ENCODE measurements around the gene HIBADH. TPM values are rescaled to one million over a fixed set of nuclear protein-coding genes. Genes with fewer than 3 reads are reported as not detected.
"Not testable (repeated sequence)": the region's sequence is repeated elsewhere in the genome, so short reads cannot be mapped to it uniquely, and the experiment has no call there.

HIBADH gene
- polyA plus RNA-seq, 3 donors: 15.0 to 68.2 (median 51.2) TPM

DNA sequence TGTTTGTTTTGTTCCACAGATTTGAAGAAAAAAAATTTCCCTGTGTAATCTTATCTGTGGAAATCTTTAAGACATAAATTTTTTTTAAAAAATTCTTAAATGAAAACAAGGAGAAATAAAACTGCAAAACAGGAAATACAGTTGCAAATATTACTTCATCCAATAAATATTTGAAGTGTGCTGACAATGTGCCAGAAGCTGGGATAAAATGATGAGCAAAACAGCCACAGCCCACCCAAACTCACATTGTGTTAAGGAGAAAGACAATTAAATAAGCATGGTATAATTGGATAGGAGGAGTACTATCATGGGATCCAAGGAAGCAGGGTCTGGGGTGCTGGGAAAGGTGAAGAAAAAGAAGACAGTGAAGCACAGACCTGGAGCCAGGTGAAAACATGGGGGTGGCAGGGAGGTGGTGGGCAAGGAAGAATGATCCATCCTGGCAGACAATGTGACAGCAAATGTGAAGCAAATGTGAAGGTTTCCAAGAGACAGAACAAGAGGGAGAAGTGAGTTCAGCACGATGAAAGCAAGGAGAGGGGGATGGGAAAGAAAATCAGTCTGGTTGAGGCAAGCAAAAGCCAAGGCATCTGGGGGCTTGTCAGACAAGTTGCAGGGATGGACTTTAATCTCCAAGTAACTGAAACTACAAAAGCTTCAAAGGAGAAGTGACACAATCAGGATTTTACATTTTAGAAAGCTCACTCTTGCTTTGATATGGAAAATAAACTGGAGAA lies 135.9 kb downstream of the HIBADH start:
- 50 to 76% (median 56%) methylated on average over 1 of the region's 1 CpG for WGBS, 3 donors
- H3K27ac ChIP-seq (ENCODE audit: low read depth, low read length): no peak overlapping the region

DNA sequence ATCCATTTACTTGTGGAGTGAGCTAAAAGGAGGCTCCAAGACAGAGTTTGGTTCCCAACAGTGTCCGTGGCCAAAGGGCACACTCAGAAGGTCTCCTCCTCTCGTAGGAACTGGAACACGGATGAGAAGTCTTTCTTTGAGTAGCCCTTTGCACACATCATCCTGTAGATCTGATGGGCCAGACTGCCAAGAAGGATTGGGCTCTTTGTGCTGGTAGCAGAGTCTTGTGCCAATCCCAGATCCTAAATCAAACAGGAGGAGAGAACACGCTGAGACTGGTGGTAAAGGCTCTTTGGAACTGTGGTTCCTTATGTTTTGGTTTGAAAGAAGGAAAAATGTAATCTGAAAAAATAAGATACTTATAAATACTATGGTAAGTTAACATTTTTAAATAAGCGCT lies 136.6 kb downstream of the HIBADH start:
- no peak overlapping the region for H3K27ac ChIP-seq (ENCODE audit: low read depth, low read length)
- 90 to 96% (median 93%) methylated on average over 5 of the region's 5 CpGs for WGBS, 3 donors

DNA sequence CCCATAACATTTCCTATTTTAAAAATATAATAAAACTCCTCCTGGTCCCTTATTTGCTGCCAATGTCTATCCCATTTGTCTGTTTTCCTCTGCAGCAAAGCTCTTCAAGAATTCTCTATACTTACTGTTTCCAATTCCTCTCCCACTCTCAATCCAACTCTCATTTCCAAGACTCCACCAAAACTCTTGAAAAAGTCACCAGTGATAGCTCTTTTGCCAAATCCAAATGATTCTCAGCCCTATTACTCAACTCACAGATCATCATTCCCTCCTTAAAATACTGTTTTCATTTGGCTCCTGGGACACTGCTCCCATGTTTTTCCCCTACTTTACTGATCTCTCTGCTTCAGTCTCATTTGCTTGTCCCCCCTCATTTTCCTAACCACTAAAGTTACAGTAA lies 139.4 kb downstream of the HIBADH start:
- H3K27ac ChIP-seq (ENCODE audit: low read depth, low read length): no peak overlapping the region

DNA sequence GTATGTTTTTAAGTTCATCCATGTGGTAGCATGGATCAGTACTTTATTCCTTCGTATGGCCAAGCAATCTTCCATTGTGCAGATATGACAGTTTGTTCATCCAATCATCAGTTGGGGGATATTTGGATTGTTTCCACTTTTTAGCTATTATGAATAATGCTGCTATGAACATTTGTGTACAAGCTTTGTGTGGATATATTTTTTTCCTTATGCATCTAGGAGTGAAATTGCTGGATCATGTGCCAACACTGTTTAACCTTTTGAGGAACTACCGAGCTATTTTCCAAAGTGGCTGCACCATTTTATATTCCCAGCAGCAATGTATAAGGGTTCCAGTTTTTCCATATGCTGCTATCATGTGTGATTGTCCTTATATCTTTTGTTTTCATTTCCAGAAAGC lies 140.1 kb downstream of the HIBADH start:
- 87 to 91% (median 87%) methylated on average over 2 of the region's 2 CpGs for WGBS, 3 donors
- no peak overlapping the region for H3K27ac ChIP-seq (ENCODE audit: low read depth, low read length)

DNA sequence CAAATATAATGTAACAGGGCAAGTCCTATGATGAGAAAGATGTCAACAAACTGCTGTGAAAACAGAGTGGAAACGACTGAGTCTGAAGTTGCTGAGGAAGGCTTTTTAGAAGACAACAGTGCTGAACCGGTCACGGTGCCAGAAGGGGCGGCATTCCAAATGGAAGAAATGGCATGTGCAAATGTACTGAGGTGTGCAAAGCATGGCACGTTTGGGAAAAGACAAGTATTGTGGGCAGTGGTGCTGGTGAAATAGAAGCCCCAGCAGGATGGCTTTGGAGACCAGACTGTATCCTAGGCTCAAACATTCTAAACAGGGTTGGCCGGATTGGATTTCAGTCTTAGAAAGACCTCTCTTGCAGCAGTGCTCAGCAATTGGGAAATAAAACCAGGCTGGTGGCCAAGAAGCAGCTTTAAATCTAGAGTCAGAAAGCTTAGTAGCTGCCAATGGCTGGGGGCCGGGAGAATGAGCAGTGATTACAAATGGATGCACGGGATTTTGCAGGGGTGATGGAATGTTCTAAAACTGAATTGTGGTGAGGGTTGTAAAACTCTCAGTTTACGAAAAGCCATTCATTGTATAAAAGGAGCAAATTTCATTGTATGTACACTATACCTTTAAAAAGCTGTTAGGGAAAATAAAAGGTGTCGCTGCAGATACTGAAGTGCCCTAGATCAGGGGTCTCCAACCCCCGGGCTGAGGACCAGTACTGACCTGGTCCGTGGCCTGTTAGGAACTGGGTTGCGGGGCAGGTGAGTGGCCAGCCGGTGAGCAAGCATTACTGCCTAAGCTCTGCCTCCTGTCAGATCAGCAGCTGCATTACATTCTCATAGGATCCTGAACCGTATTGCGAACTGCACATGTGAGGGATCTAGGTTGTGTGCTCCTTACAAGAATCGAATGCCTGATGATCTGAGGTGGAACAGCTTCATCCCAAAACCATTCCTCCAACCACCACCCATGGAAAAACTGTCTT lies 141.6 kb downstream of the HIBADH start:
- no peak overlapping the region for H3K27ac ChIP-seq (ENCODE audit: low read depth, low read length)
- 72 to 91% (median 78%) methylated on average over 17 of the region's 17 CpGs for WGBS, 3 donors

DNA sequence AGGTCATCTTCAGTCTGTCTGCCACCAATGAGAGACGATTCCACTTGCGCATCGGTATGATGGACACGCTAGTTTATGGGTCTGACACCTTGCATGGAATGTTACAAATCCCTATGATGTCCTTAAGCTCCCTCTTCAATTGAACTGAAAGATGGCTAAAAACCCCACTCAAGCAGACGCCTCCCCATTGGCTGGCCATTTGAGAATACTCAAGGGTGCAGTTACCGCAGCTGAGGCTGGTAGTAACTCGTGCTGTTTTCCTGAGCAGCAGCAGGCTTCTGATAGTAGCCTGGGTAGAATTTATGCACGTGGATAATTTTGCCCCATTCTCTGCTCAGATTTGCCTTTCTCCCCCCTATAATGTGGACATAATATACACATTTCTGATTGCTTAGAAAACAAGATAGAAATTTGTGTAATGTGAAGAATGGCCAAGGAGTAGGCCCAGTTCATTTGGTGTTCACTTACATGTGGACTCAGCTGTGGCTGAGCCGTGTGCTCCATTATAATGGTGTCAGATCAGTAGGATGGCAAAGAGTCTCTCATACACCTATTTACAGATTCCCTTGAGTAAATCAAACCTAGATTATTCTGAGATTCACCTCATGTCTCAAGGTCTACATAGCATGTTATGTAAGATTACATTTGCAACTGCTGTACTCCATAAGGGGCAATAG lies 142.8 kb downstream of the HIBADH start:
- H3K27ac ChIP-seq (ENCODE audit: low read depth, low read length): no peak overlapping the region
- WGBS, 3 donors: 91 to 96% (median 91%) methylated on average over 9 of the region's 9 CpGs

DNA sequence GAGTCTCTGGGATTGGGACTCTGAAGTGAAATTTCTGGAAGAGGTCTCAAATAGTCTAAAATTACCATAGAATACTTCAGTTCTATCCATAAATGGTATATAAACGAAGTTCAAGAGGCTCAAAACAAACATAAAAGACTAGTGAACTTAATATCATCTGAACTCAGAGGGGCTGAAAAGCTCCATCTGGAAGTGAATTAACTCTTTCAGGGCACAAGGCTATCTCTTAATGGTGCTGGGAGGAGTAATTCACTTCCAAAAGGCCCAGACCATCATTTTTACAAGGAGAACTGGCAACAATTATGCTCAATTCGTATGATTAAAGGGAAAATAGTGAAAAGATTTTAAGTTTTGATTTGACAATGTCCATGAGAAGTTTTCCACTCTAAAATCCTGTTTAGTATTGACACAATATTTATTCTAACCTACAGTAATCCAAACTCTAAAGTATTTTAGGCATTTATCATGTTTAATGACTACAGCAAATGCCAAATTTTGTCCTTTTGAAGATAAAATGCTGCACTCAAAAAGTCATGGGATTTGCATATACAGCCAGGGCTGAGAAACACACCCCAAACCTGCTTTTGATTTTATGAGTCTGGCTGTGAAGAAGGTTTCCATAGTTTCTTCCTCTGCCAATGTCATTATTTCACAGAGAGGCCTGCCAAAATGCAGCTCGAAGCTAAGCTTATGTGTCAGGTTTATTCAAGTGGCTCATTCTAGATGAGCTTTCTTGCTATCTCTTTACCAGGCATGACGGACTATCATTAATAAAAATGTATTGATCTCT lies 143.9 kb downstream of the HIBADH start:
- WGBS, 3 donors: 77 to 82% (median 78%) methylated on average over 4 of the region's 4 CpGs
- H3K27ac ChIP-seq (ENCODE audit: low read depth, low read length): no peak overlapping the region

DNA sequence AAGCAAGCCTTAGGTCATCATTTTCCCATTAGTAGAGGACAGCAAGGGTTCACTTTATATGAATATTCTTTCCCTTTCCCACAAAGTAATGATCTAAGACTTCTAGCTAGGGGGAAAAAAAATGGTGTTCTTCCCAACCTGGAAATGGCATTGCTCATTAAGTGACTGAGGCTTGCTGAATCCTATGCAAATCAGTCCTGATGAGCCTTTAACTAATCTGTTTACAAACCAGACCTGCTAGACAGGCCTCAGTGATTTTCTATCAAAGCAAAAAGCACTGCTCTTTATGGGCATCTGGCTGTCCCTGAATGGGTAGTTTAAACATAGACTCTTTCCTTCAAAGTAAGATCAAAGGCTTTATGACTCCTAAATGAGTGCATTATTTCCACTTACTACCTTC lies 146.3 kb downstream of the HIBADH start:
- no peak overlapping the region for H3K27ac ChIP-seq (ENCODE audit: low read depth, low read length)

DNA sequence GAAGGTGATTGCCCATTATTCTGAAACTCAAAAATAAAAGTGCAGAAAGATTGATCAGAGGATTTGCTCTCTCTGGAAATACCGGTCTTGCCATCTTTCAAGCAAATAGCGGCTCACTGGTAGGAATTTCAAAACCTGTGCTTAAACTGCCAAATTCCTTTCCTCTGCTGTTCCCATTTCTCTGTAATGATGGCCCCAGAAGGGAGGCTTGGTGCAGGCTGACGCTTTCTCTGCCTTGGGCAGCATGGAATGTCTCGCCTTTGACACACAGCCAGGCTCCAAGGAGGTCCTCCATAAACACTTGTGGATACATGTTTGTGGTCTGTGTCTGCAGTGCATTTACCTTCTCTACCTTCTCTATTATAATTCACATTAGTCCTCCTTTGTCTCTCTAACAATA lies 146.8 kb downstream of the HIBADH start:
- no peak overlapping the region for H3K27ac ChIP-seq (ENCODE audit: low read depth, low read length)
- WGBS, 3 donors: 79 to 91% (median 88%) methylated on average over 4 of the region's 4 CpGs

DNA sequence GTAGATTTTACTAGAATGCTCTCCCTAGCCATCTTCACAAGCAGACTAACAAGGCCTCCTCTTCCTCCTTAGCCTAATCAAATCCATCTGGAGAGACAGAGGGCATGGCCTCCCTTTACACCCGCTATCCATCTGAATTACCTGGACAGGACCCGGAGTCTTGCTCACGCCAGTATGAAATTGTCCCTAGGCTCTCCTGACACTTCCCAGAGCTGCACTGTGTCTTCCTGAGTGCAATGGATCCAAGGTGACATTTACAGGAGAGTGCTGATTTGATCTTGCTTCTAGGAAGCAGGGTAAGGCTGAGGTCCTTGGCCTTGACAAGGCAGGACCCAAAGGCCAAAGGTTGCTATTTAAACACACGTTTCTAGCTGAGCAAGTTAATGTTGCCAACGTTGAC lies 147.8 kb downstream of the HIBADH start:
- WGBS, 3 donors: 71 to 79% (median 78%) methylated on average over 5 of the region's 5 CpGs
- no peak overlapping the region for H3K27ac ChIP-seq (ENCODE audit: low read depth, low read length)

DNA sequence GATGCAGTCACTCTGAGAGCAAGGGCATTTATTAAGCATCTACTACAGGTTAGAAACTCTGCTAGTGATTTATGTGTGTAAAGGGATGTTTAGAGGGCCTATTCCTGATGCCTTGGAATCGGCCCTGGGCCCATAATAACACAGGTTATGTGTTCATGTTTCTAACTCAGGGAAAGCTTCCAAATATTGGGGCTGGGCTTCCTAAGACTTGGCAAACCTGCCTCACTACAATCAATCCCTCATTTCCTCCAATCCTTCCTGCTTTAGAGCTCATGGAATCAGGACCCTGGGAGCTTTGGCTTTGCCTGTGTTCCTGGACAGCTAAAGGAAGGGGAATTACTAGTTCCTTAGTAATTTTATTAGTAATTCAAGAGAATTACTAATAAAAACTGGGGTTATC lies 148.8 kb downstream of the HIBADH start:
- no peak overlapping the region for H3K27ac ChIP-seq (ENCODE audit: low read depth, low read length)
- WGBS, 3 donors: 69 to 79% (median 79%) methylated on average over 1 of the region's 1 CpG

DNA sequence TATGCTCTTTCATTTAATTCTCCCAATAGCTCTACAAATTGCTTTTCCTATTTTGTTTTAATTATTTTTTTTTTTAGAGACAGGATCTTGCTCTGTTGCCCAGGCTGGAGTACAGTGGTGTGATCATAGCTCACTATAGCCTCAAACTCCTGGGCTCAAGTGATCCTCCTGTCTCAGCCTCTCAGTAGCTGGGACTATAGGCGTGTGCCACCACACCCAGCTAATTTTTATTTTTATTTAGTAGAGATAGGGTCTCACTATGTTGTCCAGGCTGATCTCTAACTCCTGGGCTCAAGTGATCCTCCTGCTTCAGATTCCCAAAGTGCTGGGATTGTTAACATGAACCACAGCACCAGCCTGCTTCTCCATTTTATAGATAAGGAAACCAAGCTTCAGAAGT lies 151.3 kb downstream of the HIBADH start:
- WGBS, 3 donors: 94 to 100% (median 97%) methylated on average over 1 of the region's 1 CpG

DNA sequence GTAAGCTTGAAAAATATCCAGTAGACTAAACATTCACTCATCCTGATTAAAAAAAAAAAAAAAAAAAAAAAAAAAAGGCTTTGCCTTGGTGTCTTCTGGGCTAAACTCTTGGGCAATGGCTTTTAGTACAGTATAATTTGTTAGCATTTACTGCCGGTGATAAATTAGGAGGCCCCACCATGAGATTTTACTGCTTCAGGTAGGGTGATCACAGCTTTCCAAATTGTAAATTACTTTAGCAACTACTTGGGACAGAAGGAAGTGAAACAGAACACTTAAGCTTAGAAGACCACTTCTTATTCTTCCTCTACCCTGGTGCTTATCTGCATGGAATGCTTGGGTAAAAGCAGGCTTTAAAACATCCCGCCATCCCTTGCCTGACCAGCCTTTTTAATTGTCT lies 152.1 kb downstream of the HIBADH start:
- 89 to 93% (median 92%) methylated on average over 2 of the region's 2 CpGs for WGBS, 3 donors
- no peak overlapping the region for H3K27ac ChIP-seq (ENCODE audit: low read depth, low read length)

More for the DNA sequence above, 151.3 kb downstream of the HIBADH start:
- H3K27ac ChIP-seq (ENCODE audit: low read depth, low read length): not testable (repeated sequence)

DNA sequence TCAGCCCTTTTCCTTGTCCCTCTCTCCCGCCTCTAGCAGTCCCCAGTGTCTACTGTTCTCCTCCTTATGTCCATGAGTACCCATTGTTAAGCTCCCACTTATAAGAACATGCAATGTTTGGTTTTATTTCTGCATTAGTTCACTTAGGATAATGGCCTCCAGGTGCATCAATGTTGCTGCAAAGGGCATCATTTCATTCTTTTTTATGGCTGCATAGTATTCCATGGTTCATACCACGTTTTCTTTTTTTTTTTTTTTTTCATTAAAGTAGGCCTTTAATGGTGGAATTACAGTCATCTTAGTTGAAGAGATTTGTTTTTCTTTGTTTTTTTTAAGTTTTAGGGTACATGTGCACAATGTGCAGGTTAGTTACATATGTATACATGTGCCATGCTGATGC lies 160.8 kb downstream of the HIBADH start:
- WGBS, 3 donors: 88 to 94% (median 89%) methylated on average over 2 of the region's 2 CpGs
- not testable (repeated sequence) for H3K27ac ChIP-seq (ENCODE audit: low read depth, low read length)

DNA sequence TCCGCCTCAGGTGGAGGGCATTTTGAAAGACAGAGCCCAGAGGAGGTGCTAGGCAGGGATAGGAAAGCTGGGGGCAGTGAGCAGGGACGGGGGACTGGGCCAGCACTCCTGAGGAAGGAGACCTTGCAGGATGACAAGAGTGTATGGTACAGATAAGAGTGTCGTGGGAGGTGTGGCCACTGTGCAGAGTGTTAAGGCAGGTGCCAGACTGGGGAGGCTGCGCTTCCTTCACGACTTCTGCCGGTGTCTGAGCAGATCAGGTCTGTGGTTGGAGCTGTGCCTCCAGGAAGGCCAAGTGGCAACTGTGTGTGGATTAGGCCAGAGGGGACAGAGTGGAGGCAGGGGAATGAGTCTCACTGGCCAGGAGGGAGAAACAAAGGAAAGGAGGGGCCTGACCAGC lies 161.7 kb downstream of the HIBADH start:
- no peak overlapping the region for H3K27ac ChIP-seq (ENCODE audit: low read depth, low read length)
- 71 to 78% (median 74%) methylated on average over 6 of the region's 6 CpGs for WGBS, 3 donors

DNA sequence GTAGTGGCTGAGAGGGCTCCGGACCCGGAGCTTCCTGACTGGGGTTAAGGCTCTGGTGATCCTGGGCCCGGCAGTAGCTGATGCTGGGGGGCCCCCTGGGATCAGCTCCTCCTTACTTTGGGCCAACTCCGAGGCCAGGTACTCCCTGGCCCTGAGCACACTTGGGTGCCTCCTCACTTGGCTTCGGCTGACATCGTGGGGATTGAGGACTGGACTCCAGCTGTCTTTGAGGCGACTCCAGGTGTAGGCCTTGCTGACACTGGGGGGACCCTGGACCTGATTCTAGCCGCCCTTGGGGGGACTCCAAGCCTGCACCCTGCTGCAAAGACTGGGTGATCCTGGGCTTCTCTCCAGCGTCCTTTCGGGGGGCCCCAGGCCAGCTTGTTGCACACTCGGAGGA lies 170.5 kb downstream of the HIBADH start:
- 92 to 96% (median 96%) methylated on average over 11 of the region's 11 CpGs for WGBS, 3 donors
- no peak overlapping the region for H3K27ac ChIP-seq (ENCODE audit: low read depth, low read length)

DNA sequence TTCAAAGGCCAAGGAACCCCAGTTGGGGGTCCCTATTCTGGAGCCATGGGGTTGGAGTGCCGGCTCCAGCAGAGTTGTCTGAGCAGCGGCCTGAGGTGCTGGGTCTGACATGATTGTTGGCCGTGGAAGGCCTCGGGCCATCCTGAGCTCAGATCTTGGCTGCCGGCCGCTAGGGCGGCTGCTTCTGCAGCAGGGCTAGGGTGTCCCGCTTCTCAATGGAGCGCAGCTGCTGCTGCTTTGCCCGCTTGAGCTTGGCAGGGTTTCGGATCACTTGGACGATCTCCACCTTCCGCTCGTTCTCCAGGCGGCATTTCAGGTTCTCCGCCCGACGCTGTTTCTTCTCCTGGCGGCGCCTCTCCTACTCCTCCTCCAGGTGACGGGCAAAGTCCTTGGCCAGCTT lies 171.1 kb downstream of the HIBADH start:
- no peak overlapping the region for H3K27ac ChIP-seq (ENCODE audit: low read depth, low read length)
- 94 to 97% (median 96%) methylated on average over 21 of the region's 21 CpGs for WGBS, 3 donors

DNA sequence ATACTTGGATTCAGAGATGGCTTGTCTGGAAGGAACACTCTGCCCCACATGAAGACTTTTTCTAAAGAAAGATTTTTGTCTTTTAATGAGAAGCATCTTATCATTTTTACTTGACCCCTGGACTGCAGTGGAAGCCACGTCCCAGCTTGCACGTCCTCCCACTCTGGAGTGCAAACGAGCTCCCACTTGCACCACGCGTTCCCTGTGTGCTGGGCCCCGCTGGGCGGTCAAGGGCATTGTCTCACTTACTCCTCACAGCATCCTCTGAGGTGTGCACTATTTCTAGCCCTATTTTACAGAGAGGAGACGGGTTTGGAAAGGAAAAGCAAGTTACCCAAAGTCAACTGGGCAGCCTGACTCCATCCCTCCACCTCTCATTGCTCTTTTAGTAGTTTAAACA lies 175.2 kb downstream of the HIBADH start:
- 66 to 87% (median 83%) methylated on average over 8 of the region's 8 CpGs for WGBS, 3 donors
- no peak overlapping the region for H3K27ac ChIP-seq (ENCODE audit: low read depth, low read length)
